ENCODE results near the gene CLDN11.

The CLDN11 gene

GRCh38 chr3:170418422-170419398, at the start of gene CLDN11:
TSS of gene CLDN11 (plus strand) at chr3:170418868. CDS start at chr3:170419067, 199 bp downstream.
- peak; percentile 5 for DNase-seq

GRCh38 chr3:170368921-170369320, 49.7 kb upstream of the CLDN11 start:
- DNase-seq = no peak

DNA sequence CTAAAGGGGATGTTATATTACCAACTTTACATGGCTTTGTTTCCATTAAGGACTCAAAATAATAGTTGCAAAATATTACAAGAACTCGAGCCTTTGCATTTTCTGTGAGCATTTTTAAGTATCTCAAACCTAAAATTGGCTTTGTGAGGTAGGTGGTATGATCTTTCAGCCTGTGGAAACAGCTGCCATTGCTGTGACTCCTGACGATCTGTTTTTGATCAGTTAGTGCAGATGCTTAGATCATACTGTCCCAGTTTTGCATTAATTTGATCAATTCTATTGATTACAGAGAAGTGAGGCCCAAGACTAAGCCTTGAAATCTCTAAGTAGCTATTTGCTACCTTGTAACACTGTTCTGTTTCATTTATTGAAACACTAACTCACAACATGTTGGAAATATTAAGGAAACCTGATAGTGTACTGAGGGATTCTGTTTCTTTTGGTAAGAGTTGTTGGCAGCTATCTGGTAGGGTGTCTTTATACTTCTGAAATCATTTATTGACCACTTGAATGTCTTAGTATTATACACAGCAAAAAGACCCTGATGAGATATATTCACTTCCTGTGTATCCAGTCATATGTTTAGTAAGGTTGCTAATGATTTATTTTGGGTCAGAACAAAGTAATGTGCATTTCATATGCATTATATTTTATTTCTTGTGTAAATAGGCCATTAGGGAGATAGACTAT, 46.3 kb upstream of the CLDN11 start:
- no peak for DNase-seq

DNA sequence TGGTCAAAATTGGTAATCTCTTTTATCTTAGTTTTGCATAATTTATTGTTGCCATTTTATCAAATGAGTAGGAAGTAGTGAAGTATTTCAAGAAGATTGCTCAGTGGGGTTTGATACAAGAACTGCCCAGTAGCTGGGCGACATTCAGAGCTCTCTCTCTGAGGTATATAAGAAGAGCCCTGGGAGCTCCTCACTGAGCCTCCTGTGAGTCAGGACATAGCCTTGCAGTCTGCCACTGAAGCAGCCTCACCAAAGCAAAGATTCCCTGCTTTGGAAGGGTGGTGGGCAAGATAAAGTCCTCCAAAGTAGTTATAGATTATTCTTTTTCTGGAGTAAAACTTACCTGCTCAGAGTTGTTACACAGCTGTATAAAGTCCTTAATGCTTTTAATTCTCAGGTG, 35.1 kb upstream of the CLDN11 start:
- DNase-seq = no peak

DNA sequence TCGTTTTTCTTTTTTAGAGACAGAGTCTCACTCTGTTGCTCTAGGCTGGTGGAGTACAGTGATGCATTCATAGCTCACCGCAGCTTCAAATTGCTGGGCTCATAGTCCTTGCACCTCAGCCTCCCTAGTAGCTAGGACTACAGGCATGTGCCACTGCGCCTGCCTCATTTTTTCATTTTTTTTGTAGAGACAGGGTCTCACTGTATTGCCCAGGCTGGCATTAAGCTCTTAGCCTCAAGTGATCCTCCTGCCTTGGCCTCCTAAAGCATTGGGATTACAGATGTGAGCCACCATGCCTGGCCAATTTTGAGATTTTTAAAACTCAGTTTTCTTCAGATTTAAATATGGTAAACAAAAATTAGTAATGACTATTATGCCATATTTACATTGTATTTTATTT, 32.2 kb upstream of the CLDN11 start:
- no peak for DNase-seq

GRCh38 chr3:170387950-170388349, 30.7 kb upstream of the CLDN11 start:
- no peak for DNase-seq

DNA sequence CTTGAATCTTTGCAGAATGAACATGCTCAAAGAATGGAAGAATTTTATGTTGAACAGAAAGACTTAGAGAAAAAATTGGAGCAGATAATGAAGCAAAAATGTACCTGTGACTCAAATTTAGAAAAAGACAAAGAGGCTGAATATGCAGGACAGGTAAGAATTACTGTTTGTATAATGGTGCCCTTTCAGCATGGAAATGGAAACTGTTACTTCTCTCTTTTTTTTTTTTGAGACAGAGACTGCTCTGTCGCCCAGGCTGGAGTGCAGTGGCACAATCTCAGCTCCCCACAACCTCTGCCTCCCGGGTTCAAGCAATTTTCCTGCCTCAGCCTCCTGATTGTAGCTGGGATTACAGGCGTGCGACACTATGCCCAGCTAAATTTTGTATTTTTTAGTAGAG, 27.6 kb upstream of the CLDN11 start:
- DNase-seq = no peak

DNA sequence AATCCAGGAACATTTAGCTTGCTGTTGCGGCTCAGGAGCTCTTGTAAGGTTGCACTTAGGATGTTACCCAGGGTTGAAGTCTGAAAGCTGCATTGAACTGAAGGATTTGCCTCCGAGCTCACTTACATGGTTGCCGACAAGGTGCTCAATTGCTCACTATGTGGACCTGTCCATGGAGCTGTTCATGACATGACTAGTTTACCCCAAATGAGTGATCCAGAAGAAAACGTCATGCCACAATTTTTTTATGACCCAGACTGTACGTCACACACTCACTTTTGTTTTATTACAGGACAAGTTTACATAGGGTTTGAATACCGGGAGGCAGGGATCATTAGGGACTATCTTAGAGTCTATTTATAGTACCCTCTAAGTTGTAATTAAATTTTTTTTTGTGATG, 21.0 kb upstream of the CLDN11 start:
- DNase-seq = no peak

DNA sequence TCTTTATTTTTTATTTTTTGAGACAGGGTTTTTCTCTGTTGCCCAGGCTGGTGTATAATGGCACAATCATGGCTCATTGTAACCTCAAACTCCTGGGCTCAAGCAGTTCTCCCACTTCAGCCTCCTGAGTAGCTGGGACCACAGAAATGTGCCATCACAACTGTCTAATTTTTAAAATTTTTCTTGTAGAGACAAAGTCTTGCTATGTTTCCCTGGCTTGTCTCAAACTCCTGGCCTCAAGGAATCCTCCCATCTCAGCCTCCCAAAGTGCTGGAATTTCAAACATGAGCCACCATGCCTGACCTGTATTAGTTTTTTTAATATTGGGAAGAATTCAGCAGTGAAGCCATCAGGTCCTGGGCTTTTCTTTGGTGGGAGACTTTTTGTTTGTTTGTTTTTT, 13.6 kb upstream of the CLDN11 start:
- DNase-seq = no peak

GRCh38 chr3:170410428-170411029, 8.1 kb upstream of the CLDN11 start:
- peak; percentile 10 for DNase-seq

DNA sequence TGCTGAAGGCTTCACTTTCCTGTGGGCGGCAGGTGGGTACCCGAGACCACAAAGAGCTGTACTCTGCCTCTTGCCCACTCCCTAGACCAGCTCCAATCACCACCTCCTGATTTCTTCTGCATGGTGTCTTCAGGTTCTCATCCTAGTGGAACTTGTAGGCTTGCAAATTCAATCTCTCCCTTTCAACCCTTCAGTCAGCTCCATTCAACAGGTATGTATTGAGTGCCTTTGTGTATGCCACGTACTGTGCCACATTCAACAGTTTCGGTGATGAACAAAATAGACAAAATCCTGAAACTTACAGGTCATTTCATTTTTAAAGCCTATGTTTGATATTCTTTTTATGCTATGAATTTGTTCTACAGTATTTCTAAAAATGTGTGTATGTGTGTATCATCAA, 5.4 kb upstream of the CLDN11 start:
- no peak for DNase-seq

DNA sequence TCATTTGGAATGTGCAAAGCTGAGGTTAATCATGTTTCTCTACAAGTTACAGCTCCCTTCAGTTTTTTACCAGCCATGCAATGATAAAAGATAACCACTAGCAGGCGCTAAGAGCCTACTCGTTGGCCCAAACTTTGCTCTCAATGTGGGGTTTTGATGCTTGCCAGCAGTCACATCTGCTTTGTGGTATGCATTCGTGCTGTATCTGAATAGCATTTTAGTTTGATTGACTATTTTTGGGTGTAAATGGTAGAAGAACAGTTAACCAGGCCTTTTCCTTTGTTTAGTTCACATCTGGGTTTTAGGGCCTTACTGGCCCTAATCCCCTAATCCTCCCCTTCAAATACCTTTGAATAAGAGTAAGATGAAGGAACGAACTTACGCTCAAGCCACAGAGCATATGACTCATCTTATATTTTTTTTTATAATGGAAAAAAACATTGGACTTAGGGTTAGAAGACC, 4.4 kb upstream of the CLDN11 start:
- peak; percentile 59 for DNase-seq

DNA sequence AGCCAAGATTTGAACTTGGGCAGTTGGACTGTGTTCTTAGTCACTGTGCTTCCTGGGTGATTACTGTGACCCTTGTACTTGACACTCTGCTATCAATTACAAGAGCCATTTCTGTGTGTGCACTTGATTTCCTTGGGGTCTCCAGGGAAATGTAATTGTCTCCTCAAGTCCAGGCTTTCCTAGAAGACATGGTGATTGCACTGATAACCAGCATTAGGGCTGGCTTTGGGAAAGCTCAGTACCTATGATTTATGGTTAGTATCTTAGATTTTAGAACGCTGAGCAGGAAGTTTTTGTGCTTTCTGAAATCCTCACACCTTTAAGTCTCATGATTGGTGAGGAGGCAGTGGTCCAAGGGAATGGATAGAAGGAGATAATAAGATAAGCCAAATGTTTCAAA, 1.6 kb upstream of the CLDN11 start:
- no peak for DNase-seq

- no peak for DNase-seq
Observed at GRCh38 chr3:170419557-170420087, 954 bp downstream of the CLDN11 start.

DNA sequence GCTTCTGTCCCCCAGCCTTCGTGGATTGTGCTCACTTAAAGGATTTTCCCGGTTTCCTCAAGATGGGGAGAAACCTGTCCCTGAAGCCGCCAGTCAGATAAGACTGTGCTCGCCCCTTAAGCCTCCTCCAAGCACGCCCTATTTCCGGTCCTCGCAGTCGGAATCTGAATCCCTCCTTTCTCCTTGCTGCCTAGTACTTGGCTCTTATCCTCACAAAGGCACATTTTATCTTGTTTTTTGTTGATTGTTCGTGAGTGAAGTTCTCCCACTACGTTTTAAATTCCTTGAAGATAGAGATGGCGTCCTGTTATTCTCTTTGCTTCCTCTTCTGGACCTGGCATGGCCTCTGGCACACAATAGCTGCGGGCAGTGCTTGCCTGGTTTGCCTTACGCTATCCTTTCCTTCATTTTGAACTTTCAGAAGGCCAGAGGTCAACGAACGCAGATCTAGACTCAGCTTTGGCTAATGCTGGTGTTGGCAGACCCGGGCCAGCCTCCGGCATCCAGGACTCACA, 1.7 kb downstream of the CLDN11 start:
- no peak for DNase-seq

DNA sequence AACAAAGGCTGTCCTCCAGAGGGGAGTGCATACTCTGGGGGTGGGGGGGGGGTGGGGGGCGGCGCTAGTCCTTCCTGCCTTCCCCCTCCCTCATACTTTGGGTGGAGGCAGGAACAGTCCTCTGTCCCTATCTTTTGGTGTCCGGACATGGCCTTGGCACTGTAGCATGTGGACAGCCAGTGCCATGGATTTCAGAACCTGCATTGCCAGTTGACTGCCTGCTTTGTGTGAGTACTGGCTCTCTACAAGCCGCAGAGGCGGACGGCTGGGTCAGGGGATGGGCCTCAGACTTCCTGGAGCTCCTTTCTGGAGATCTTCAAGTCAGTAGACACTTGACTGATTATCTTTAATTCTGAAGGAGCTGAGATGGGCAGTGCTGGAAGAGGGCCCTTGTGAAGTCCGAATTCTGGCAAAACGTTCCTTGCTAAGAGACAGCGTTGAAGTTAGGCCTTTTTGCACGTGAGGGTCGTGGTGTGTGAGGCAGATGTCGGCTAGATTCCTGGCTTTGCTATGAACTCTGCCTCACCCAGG, 2.5 kb downstream of the CLDN11 start:
- no peak for DNase-seq

- DNase-seq = no peak
Observed at GRCh38 chr3:170421758-170422157, 3.1 kb downstream of the CLDN11 start.

- DNase-seq = no peak
Observed at GRCh38 chr3:170423001-170423615, 4.4 kb downstream of the CLDN11 start.

- no peak for DNase-seq
Observed at GRCh38 chr3:170424879-170425278, 6.2 kb downstream of the CLDN11 start.

DNA sequence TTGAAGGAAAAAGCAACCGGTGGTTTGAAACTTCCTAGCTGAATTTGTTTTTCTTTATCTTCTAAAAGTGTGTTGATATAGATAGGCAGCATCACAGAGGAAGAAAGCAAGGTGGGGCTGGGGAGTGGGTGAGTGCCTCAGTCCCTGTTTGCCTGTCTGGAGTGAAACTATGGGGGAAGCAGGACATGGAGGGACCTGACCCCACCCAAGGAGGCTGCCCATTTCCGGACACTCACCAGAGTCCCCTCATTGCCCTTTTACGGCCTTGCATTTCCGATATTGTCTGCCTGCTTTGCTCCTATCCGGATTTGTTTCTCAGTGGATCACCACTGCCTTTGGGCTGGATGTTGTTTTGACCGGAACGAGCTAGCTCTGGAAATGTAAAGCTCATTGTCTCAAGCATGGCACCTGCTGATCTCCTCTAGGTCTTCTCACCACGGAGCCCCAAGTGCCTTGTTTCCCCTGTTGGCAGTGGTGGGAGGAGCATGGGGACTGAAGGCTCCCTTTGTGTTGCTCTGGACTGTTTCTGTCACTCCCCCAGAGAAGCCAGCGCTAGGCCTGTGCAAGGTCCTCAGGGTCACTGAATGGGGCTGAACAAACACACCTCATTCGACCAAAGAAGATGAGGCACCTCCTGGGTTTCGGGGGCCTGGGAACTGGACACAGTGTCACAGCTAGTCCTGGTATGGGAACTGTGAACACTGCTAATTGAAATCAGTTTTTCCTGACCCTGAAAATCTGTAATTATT, 7.0 kb downstream of the CLDN11 start:
- no peak for DNase-seq

DNA sequence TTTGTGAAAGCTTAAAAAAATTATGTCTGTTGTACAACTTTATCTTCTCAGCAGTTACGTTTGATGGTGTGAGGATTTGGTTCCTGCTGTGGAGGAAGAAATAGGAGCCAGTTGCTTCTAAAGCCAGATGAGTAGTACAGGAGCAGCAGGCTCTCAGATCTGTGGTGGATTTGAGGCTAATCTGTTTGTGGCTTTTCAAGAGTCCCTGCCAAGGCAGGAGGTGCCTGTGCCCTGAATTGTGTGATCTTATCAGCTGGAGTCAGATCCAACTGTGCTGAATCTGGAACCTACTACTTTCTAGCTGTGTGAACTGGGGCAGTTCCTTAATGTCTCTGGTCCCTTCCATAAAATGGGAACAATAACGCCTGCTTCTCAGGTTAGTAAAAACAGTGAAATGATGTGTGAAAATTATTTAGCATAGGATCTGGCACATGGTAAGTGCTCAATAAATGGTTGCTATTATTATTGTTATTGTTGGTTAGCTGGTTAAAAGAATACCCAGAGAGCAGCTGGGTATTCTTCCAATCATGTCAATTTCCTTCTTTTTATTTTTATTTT, 7.7 kb downstream of the CLDN11 start:
- DNase-seq = no peak

Measured in NCI-H1105 (cell line).